ENCODE measurements around the gene NPEPL1.

DNA sequence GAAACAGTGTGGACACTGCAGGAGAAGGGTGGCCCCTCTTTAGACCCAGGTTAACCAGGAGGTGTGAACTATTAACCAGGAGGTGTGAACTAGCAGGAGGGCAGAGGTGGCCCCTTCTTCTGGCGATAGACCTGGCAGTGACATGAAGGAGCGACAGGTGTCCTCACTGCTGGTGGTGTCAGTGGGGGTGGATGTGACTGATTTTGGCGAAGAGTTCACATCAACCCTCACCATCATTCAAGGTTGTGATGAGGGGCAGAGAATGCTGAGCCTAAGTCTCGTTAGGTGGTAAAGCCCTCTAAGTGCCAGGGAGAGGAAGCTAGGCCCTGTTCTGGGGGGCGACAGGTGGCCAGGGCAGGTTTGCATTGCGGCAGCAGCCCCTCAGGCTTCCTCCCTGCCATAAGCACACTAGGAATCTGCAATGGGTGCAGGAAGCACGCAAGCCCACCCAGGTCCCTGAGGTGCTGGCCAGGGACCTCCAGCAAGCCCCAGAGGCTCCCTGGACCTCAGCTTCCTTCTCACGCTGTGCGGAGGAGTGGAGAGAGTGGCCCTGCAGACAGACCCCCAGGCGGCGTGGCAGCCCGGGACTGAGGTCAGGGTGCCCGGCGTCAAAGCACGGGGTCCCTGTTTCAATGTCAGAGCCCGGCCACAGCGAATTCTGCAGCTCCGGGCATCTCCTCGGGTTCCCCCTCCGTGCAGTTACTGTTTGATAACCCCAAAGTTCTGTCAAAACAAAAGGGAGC is 13.7 kb downstream of the NPEPL1 start:
- TF ChIP-seq POLR2AphosphoS5 (IDR thresholded peaks at IDR 0.05; ENCODE audit: low read depth, low read length), result no peak
- no peak for TF ChIP-seq POLR2A (IDR thresholded peaks at IDR 0.05; ENCODE audit: low read depth, low read length)

Measured in GM12891 (cell line).